Measurements from ENCODE around the gene EPB41L5.
"Not testable (repeated sequence)": the region's sequence is repeated elsewhere in the genome, so short reads cannot be mapped to it uniquely, and the experiment has no call there.

The EPB41L5 gene

GRCh38 chr2:120012771-120013596 is at the start of gene EPB41L5:
Gene EPB41L5, plus strand, starts transcription at chr2:120013077. Its CDS starts 6,008 bp downstream, at chr2:120019085.
- peak; percentile 89 for DNase-seq (ENCODE audit: extremely low read depth, insufficient read length)
- Histone ChIP-seq H3K4me3 (replicated peaks; ENCODE audit: low read depth, low read length) (peak within 1 kb of the TSS; percentile 78), H3K36me3 (ENCODE audit: control insufficient read depth, insufficient read depth, low read length) (no peaks in the 10 kb centered on the region), H3K27me3 (replicated peaks; ENCODE audit: control insufficient read depth, insufficient read depth, low read length) (no peaks in the 10 kb centered on the region)
- no peak for TF ChIP-seq CTCF (IDR thresholded peaks at IDR 0.05; ENCODE audit: insufficient read depth, low read length, poor library complexity, severe bottlenecking)

- Histone ChIP-seq H3K4me3 (replicated peaks; ENCODE audit: low read depth, low read length) (no peak overlapping the region), H3K36me3 (ENCODE audit: control insufficient read depth, insufficient read depth, low read length) (no peaks in the 10 kb centered on the region), H3K27me3 (replicated peaks; ENCODE audit: control insufficient read depth, insufficient read depth, low read length) (no peaks in the 10 kb centered on the region)
- TF ChIP-seq CTCF (IDR thresholded peaks at IDR 0.05; ENCODE audit: insufficient read depth, low read length, poor library complexity, severe bottlenecking): no peak
- no peak for DNase-seq (ENCODE audit: extremely low read depth, insufficient read length)
These were observed 31.0 kb upstream of the EPB41L5 start for GRCh38 chr2:119981896-119982295.

GRCh38 chr2:119982506-119982905 is 30.4 kb upstream of the EPB41L5 start:
- Histone ChIP-seq H3K4me3 (replicated peaks; ENCODE audit: low read depth, low read length) (no peak overlapping the region), H3K36me3 (ENCODE audit: control insufficient read depth, insufficient read depth, low read length) (no peaks in the 10 kb centered on the region), H3K27me3 (replicated peaks; ENCODE audit: control insufficient read depth, insufficient read depth, low read length) (no peaks in the 10 kb centered on the region)
- DNase-seq (ENCODE audit: extremely low read depth, insufficient read length): no peak
- TF ChIP-seq CTCF (IDR thresholded peaks at IDR 0.05; ENCODE audit: insufficient read depth, low read length, poor library complexity, severe bottlenecking): no peak

GRCh38 chr2:119983108-119983507 is 29.8 kb upstream of the EPB41L5 start:
- Histone ChIP-seq H3K27me3 (replicated peaks; ENCODE audit: control insufficient read depth, insufficient read depth, low read length) (no peaks in the 10 kb centered on the region), H3K36me3 (ENCODE audit: control insufficient read depth, insufficient read depth, low read length) (no peaks in the 10 kb centered on the region), H3K4me3 (replicated peaks; ENCODE audit: low read depth, low read length) (no peak overlapping the region)
- DNase-seq (ENCODE audit: extremely low read depth, insufficient read length): no peak
- no peak for TF ChIP-seq CTCF (IDR thresholded peaks at IDR 0.05; ENCODE audit: insufficient read depth, low read length, poor library complexity, severe bottlenecking)

GRCh38 chr2:119996148-119996547 is 16.7 kb upstream of the EPB41L5 start:
- no peak for TF ChIP-seq CTCF (IDR thresholded peaks at IDR 0.05; ENCODE audit: insufficient read depth, low read length, poor library complexity, severe bottlenecking)
- DNase-seq (ENCODE audit: extremely low read depth, insufficient read length): no peak
- H3K27me3 ChIP-seq (replicated peaks; ENCODE audit: control insufficient read depth, insufficient read depth, low read length): no peaks in the 10 kb centered on the region
- no peaks in the 10 kb centered on the region for H3K36me3 ChIP-seq (ENCODE audit: control insufficient read depth, insufficient read depth, low read length)
- H3K4me3 ChIP-seq (replicated peaks; ENCODE audit: low read depth, low read length): no peak overlapping the region

- H3K27me3 ChIP-seq (replicated peaks; ENCODE audit: control insufficient read depth, insufficient read depth, low read length); H3K36me3 ChIP-seq (ENCODE audit: control insufficient read depth, insufficient read depth, low read length); DNase-seq (ENCODE audit: extremely low read depth, insufficient read length); H3K4me3 ChIP-seq (replicated peaks; ENCODE audit: low read depth, low read length): not testable (repeated sequence)
These were observed 15.7 kb upstream of the EPB41L5 start for GRCh38 chr2:119996896-119997891.
